Caco-2 (cell line): ENCODE data around the gene ISM1. TPM values are rescaled to one million over a fixed set of nuclear protein-coding genes. Genes with fewer than 3 reads are reported as not detected.

Experiments
- BruUV-seq: library from RNA; stranded (reverse); fragments of 400-500 nt; replicated peaks from 2 replicates; lab custom pipeline; 2021; lab: Mats Ljungman, UMichigan
- CTCF ChIA-PET: fragments of 300-600 bp; sonication (Branson Sonifier 250); formaldehyde crosslinking; loops from one replicate; lab custom pipeline; 2022; ENCODE audit warnings: antibody characterized with exemption; lab: Charles Lee
- POLR2A ChIA-PET: fragments of 300-600 bp; sonication (Branson Sonifier 250); formaldehyde crosslinking; loops from one replicate; lab custom pipeline; 2022; ENCODE audit warnings: antibody characterized with exemption; lab: Charles Lee
- DNase-seq, 2 experiments: peaks; one replicate each; pipeline versions ENCODE4 v3.0.0 to v3.0.0-alpha.2; 2020 to 2022
- H3K27me3 ChIP-seq: replicated peaks from 2 replicates; pipeline ENCODE4 v1.6.0; 2011; ENCODE audit warnings: low read length; ENCODE audit not compliant: control insufficient read depth, insufficient read depth
- H3K36me3 ChIP-seq: 2 replicates; pipeline ENCODE4 v1.5.1; 2011; ENCODE audit warnings: low read length; ENCODE audit not compliant: control insufficient read depth, insufficient read depth
- H3K4me1 ChIP-seq: fragments of 250-450 bp; sonication (Bioruptor Pico); 2 replicates; pipeline ENCODE4 v1.5.1; 2020; ENCODE audit warnings: mild to moderate bottlenecking
- H3K4me3 ChIP-seq: 2 replicates; pipeline ENCODE4 v1.5.1; 2011; ENCODE audit warnings: low read depth, mild to moderate bottlenecking, control low read depth, low read length
- H3K9me3 ChIP-seq: fragments of 250-450 bp; sonication (Bioruptor Pico); 2 replicates; pipeline ENCODE4 v1.5.1; 2020; ENCODE audit warnings: mild to moderate bottlenecking, moderate library complexity
- H3K27ac Mint-ChIP-seq: one replicate; pipeline ENCODE4 v1.8.0; 2022; ENCODE audit warnings: mixed read lengths; ENCODE audit not compliant: unreplicated experiment
- H3K27me3 Mint-ChIP-seq: one replicate; pipeline ENCODE4 v1.8.0; 2022; ENCODE audit warnings: mixed read lengths; ENCODE audit not compliant: insufficient read depth, unreplicated experiment
- H3K36me3 Mint-ChIP-seq: one replicate; pipeline ENCODE4 v1.8.0; 2022; ENCODE audit warnings: mild to moderate bottlenecking, mixed read lengths; ENCODE audit not compliant: insufficient read depth, unreplicated experiment
- H3K4me1 Mint-ChIP-seq: one replicate; pipeline ENCODE4 v1.8.0; 2022; ENCODE audit warnings: low read depth, mixed read lengths; ENCODE audit not compliant: unreplicated experiment
- H3K4me3 Mint-ChIP-seq: one replicate; pipeline ENCODE4 v1.8.0; 2022; ENCODE audit warnings: mild to moderate bottlenecking, moderate library complexity, mixed read lengths; ENCODE audit not compliant: unreplicated experiment
- H3K9me3 Mint-ChIP-seq: one replicate; pipeline ENCODE4 v1.8.0; 2022; ENCODE audit warnings: mixed read lengths; ENCODE audit not compliant: unreplicated experiment
- CTCF ChIP-seq, 2 experiments: fragments of 200-600 bp in 1 of 2; IDR thresholded peaks; 1 replicate in 1 of 2; 2 replicates in 1 of 2; pipeline versions ENCODE4 v1.5.1 to v1.8.0; 2011 to 2022; ENCODE audit warnings: antibody characterized with exemption in 1 of 2, control low read depth in 1 of 2, inconsistent platforms in 1 of 2, low read depth in 1 of 2, low read length in 1 of 2, mild to moderate bottlenecking in 1 of 2, moderate library complexity in 1 of 2; ENCODE audit not compliant: insufficient read depth in 1 of 2, severe bottlenecking in 1 of 2, unreplicated experiment in 1 of 2
- intact Hi-C: fragments of 100-400 bp; cut with micrococcal nuclease; formaldehyde crosslinking; loops from one replicate; pipeline ENCODE4 v1.10.0; 2022; ENCODE audit not compliant: unreplicated experiment
- total RNA-seq: library from RNA; stranded (reverse); gene quantifications from 2 replicates; pipeline ENCODE4 v1.2.3, GENCODE V29; 2022

Gene ISM1
- total RNA-seq, 1 experiment from 2014 or later = 1.8 TPM

- no peaks in the 10 kb centered on the region for H3K36me3 Mint-ChIP-seq
- Histone ChIP-seq H3K9me3 (0 out of 2 replicates have a peak, but pooled peaks cover 4% of the 10 kb centered on the region), H3K27me3 (no peaks in the 10 kb centered on the region), H3K36me3 (no peaks in the 10 kb centered on the region), H3K4me3 (no peak overlapping the region), H3K4me1 (peaks cover 31% of the 10 kb centered on the region)
- BruUV-seq = no TSS peak
- H3K27ac Mint-ChIP-seq = no peak overlapping the region
- TF ChIP-seq CTCF (IDR thresholded peaks at IDR 0.05; ENCODE audit: insufficient read depth in 1 of 2, low read depth in 1 of 2, low read length in 1 of 2, severe bottlenecking in 1 of 2, unreplicated experiment in 1 of 2) = no peak
- no peak for DNase-seq
- H3K9me3 Mint-ChIP-seq = peaks cover 49% of the 10 kb centered on the region
- H3K4me3 Mint-ChIP-seq = no peak overlapping the region
- CTCF ChIA-PET = no interaction called here
- POLR2A ChIA-PET = no interaction called here
- H3K27me3 Mint-ChIP-seq = no peaks in the 10 kb centered on the region
- intact Hi-C loops = no loop called here
- peaks cover 42% of the 10 kb centered on the region for H3K4me1 Mint-ChIP-seq
Observed at GRCh38 chr20:13317439-13317838, 96.4 kb downstream of the ISM1 start.

- intact Hi-C loops = no loop called here
- 0 out of 2 replicates have a peak, but pooled peaks cover 4% of the 10 kb centered on the region for H3K9me3 ChIP-seq
- CTCF ChIA-PET = no interaction called here
- H3K4me1 ChIP-seq = peaks cover 35% of the 10 kb centered on the region
- peaks cover 49% of the 10 kb centered on the region for H3K9me3 Mint-ChIP-seq
- POLR2A ChIA-PET = no interaction called here
- no peak overlapping the region for H3K4me3 Mint-ChIP-seq
- H3K36me3 ChIP-seq = no peaks in the 10 kb centered on the region
- no peaks in the 10 kb centered on the region for H3K27me3 ChIP-seq
- no peak for DNase-seq
- TF ChIP-seq CTCF (IDR thresholded peaks at IDR 0.05; ENCODE audit: insufficient read depth in 1 of 2, low read depth in 1 of 2, low read length in 1 of 2, severe bottlenecking in 1 of 2, unreplicated experiment in 1 of 2) = no peak
- peaks cover 37% of the 10 kb centered on the region for H3K4me1 Mint-ChIP-seq
- H3K27ac Mint-ChIP-seq = no peak overlapping the region
- no peak overlapping the region for H3K4me3 ChIP-seq
- H3K36me3 Mint-ChIP-seq = no peaks in the 10 kb centered on the region
- H3K27me3 Mint-ChIP-seq = no peaks in the 10 kb centered on the region
- no TSS peak for BruUV-seq
Observed at GRCh38 chr20:13318871-13319521, 97.9 kb downstream of the ISM1 start.

- Histone ChIP-seq H3K27me3 (no peaks in the 10 kb centered on the region), H3K9me3 (no peaks in the 10 kb centered on the region), H3K36me3 (no peaks in the 10 kb centered on the region), H3K4me1 (peaks cover 30% of the 10 kb centered on the region), H3K4me3 (no peak overlapping the region)
- peaks cover 22% of the 10 kb centered on the region for H3K4me1 Mint-ChIP-seq
- no peak overlapping the region for H3K27ac Mint-ChIP-seq
- no peaks in the 10 kb centered on the region for H3K36me3 Mint-ChIP-seq
- no peak for DNase-seq
- POLR2A ChIA-PET = no interaction called here
- BruUV-seq = no TSS peak
- CTCF ChIA-PET = no interaction called here
- no peak overlapping the region for H3K4me3 Mint-ChIP-seq
- H3K9me3 Mint-ChIP-seq = peaks cover 36% of the 10 kb centered on the region
- intact Hi-C loops = loop anchor here (5.0 to 10.0 kb wide), 2 partner anchors 102 to 134 kb away; no protein-coding TSS in a partner anchor
- TF ChIP-seq CTCF (IDR thresholded peaks at IDR 0.05; ENCODE audit: insufficient read depth in 1 of 2, low read depth in 1 of 2, low read length in 1 of 2, severe bottlenecking in 1 of 2, unreplicated experiment in 1 of 2) = no peak
- no peaks in the 10 kb centered on the region for H3K27me3 Mint-ChIP-seq
Observed at GRCh38 chr20:13320702-13321101, 99.6 kb downstream of the ISM1 start.
